DMS53 (cell line): ENCODE results near the gene DDIT3.
"Not testable (repeated sequence)": the region's sequence is repeated elsewhere in the genome, so short reads cannot be mapped to it uniquely, and the experiment has no call there.

Experiments
- DNase-seq: peaks from one replicate; lab custom pipeline; 2025; lab: John Stamatoyannopoulos, UW

DDIT3 gene

GRCh38 chr12:57520053-57520818, at the start of gene DDIT3:
Gene DDIT3, minus strand, starts transcription at chr12:57520514. Its CDS starts 3,108 bp downstream, at chr12:57517406.
- DNase-seq, result peak; percentile 100

- DNase-seq, result no peak
These were observed 49.5 kb upstream of the DDIT3 start for GRCh38 chr12:57569858-57570257.

- no peak for DNase-seq
These were observed 48.5 kb upstream of the DDIT3 start for GRCh38 chr12:57568838-57569237.

- DNase-seq, result no peak
These were observed 43.9 kb upstream of the DDIT3 start for GRCh38 chr12:57564178-57564740.

GRCh38 chr12:57563358-57563757, 43.0 kb upstream of the DDIT3 start:
- DNase-seq, result no peak

GRCh38 chr12:57561117-57561516, 40.8 kb upstream of the DDIT3 start:
- not testable (repeated sequence) for DNase-seq

GRCh38 chr12:57560516-57560915, 40.2 kb upstream of the DDIT3 start:
- DNase-seq, result no peak

GRCh38 chr12:57558864-57559263, 38.5 kb upstream of the DDIT3 start:
- DNase-seq, result no peak

- no peak for DNase-seq
These were observed 34.6 kb upstream of the DDIT3 start for GRCh38 chr12:57554897-57555296.

- no peak for DNase-seq
These were observed 34.1 kb upstream of the DDIT3 start for GRCh38 chr12:57554453-57554852.

GRCh38 chr12:57553343-57554202, 33.3 kb upstream of the DDIT3 start:
- no peak for DNase-seq

GRCh38 chr12:57552835-57553313, 32.6 kb upstream of the DDIT3 start:
- no peak for DNase-seq

- DNase-seq, result no peak
These were observed 32.0 kb upstream of the DDIT3 start for GRCh38 chr12:57552306-57552651.

- no peak for DNase-seq
These were observed 31.5 kb upstream of the DDIT3 start for GRCh38 chr12:57551637-57552305.

GRCh38 chr12:57550641-57551549, 30.6 kb upstream of the DDIT3 start:
- DNase-seq, result no peak

GRCh38 chr12:57549909-57550640, 29.8 kb upstream of the DDIT3 start, which contains the start of gene KIF5A:
Gene KIF5A, plus strand, starts transcription at chr12:57550044. Its CDS starts 228 bp downstream, at chr12:57550272.
- DNase-seq, result peak; percentile 75

GRCh38 chr12:57549203-57549908, 29.0 kb upstream of the DDIT3 start:
- no peak for DNase-seq

GRCh38 chr12:57548488-57548887, 28.2 kb upstream of the DDIT3 start:
- DNase-seq, result no peak

GRCh38 chr12:57548013-57548315, 27.6 kb upstream of the DDIT3 start:
- no peak for DNase-seq
